HEK293 (cell line): Measurements from ENCODE around the gene LY6G5B.
A peak's percentile ranks its signal among the peaks of the same experiment; 100 is the strongest.

ENCODE experiments used
- GFI1B ChIP-seq: fragments of 450-650 bp; formaldehyde crosslinking; IDR thresholded peaks from 2 replicates; pipeline ENCODE4 v1.5.1; 2016; ENCODE audit warnings: missing biosample characterization, missing genetic modification characterization
- GLIS2 ChIP-seq: fragments of 450-650 bp; formaldehyde crosslinking; IDR thresholded peaks from 2 replicates; pipeline ENCODE4 v1.5.1; 2016; ENCODE audit warnings: missing biosample characterization, missing genetic modification characterization
- HOXA7 ChIP-seq: sonication (generic); formaldehyde crosslinking; IDR thresholded peaks from 2 replicates; pipeline ENCODE4 v1.8.1; 2022; ENCODE audit warnings: missing genetic modification reagents, borderline replicate concordance
- INSM2 ChIP-seq: fragments of 450-650 bp; formaldehyde crosslinking; IDR thresholded peaks from 2 replicates; pipeline ENCODE4 v1.5.1; 2016; ENCODE audit warnings: missing biosample characterization, missing genetic modification characterization
- KLF16 ChIP-seq: fragments of 450-650 bp; formaldehyde crosslinking; IDR thresholded peaks from 2 replicates; pipeline ENCODE4 v1.5.1; 2017; ENCODE audit warnings: missing biosample characterization, missing genetic modification characterization
- KLF7 ChIP-seq: fragments of 450-650 bp; formaldehyde crosslinking; IDR thresholded peaks from 2 replicates; pipeline ENCODE4 v1.5.1; 2016; ENCODE audit warnings: missing biosample characterization, missing genetic modification characterization, borderline replicate concordance
- PBX3 ChIP-seq: sonication (generic); formaldehyde crosslinking; IDR thresholded peaks from 2 replicates; pipeline ENCODE4 v1.8.1; 2022; ENCODE audit warnings: mild to moderate bottlenecking, moderate library complexity, missing genetic modification reagents
- SALL2 ChIP-seq: fragments of 450-650 bp; formaldehyde crosslinking; IDR thresholded peaks from 2 replicates; pipeline ENCODE4 v1.5.0; 2017; ENCODE audit warnings: missing biosample characterization, mild to moderate bottlenecking, missing genetic modification characterization, borderline replicate concordance
- YY1 ChIP-seq: fragments of 450-650 bp; formaldehyde crosslinking; IDR thresholded peaks from 2 replicates; pipeline ENCODE4 v1.5.1; 2018; ENCODE audit warnings: missing biosample characterization, missing genetic modification characterization
- ZBTB11 ChIP-seq: fragments of 450-650 bp; formaldehyde crosslinking; conservative IDR thresholded peaks from 2 replicates; pipeline ENCODE4 v1.5.1; 2016; ENCODE audit warnings: low read depth, missing biosample characterization, missing genetic modification characterization
- ZBTB17 ChIP-seq: fragments of 450-650 bp; formaldehyde crosslinking; IDR thresholded peaks from 2 replicates; pipeline ENCODE4 v1.5.1; 2016; ENCODE audit warnings: missing biosample characterization, missing genetic modification characterization
- ZFP3 ChIP-seq: fragments of 450-650 bp; formaldehyde crosslinking; IDR thresholded peaks from 2 replicates; pipeline ENCODE4 v1.5.1; 2016; ENCODE audit warnings: low read depth, missing biosample characterization, missing genetic modification characterization
- ZIC2 ChIP-seq: fragments of 450-650 bp; formaldehyde crosslinking; IDR thresholded peaks from 2 replicates; pipeline ENCODE4 v1.5.1; 2016; ENCODE audit warnings: missing biosample characterization, missing genetic modification characterization
- ZNF148 ChIP-seq: fragments of 450-650 bp; formaldehyde crosslinking; IDR thresholded peaks from 2 replicates; pipeline ENCODE4 v1.5.0; 2017; ENCODE audit warnings: missing biosample characterization, missing genetic modification characterization, borderline replicate concordance
- ZNF16 ChIP-seq: fragments of 450-650 bp; formaldehyde crosslinking; IDR thresholded peaks from 2 replicates; pipeline ENCODE4 v1.5.1; 2016; ENCODE audit warnings: low read depth, missing biosample characterization, missing genetic modification characterization
- ZNF449 ChIP-seq: fragments of 450-650 bp; formaldehyde crosslinking; IDR thresholded peaks from 2 replicates; pipeline ENCODE4 v1.5.1; 2017; ENCODE audit warnings: missing biosample characterization, mild to moderate bottlenecking, missing genetic modification characterization, moderate library complexity
- ZNF473 ChIP-seq: fragments of 450-650 bp; formaldehyde crosslinking; IDR thresholded peaks from 2 replicates; pipeline ENCODE4 v1.5.1; 2017; ENCODE audit warnings: missing biosample characterization, missing genetic modification characterization
- ZNF518A ChIP-seq: fragments of 450-650 bp; formaldehyde crosslinking; conservative IDR thresholded peaks from 2 replicates; pipeline ENCODE4 v1.5.1; 2016; ENCODE audit warnings: low read depth, missing biosample characterization, missing genetic modification characterization
- ZNF530 ChIP-seq: fragments of 450-650 bp; formaldehyde crosslinking; IDR thresholded peaks from 2 replicates; pipeline ENCODE4 v1.5.1; 2016; ENCODE audit warnings: low read depth, missing biosample characterization, missing genetic modification characterization
- ZNF629 ChIP-seq: fragments of 450-650 bp; formaldehyde crosslinking; IDR thresholded peaks from 2 replicates; pipeline ENCODE4 v1.5.1; 2017; ENCODE audit warnings: missing biosample characterization, missing genetic modification characterization
- ZNF677 ChIP-seq: fragments of 450-650 bp; IDR thresholded peaks from 2 replicates; pipeline ENCODE4 v1.5.0; 2018; ENCODE audit warnings: missing biosample characterization, mild to moderate bottlenecking, missing genetic modification characterization, moderate library complexity

LY6G5B gene

GRCh38 chr6:31702819-31703716, 33.3 kb downstream of the LY6G5B start, which contains the start of gene ABHD16A (continued):
- no peak for TF ChIP-seq ZNF16 (tag by site-specific recombination)
- peak; percentile 96 for TF ChIP-seq ZBTB17 (tag by site-specific recombination)
- TF ChIP-seq ZNF530 = no peak
- TF ChIP-seq YY1 = peak; percentile 65
- 0 out of 2 replicates have a peak, but pooled peaks have one; percentile 33 for TF ChIP-seq GLIS2 (tag by site-specific recombination)
- TF ChIP-seq ZIC2 (tag by site-specific recombination) = no peak
- no peak for TF ChIP-seq HOXA7 (CRISPR knock-in tag)
- TF ChIP-seq PBX3 (CRISPR knock-in tag) = no peak
- TF ChIP-seq ZNF518A = peak; percentile 45; the same call in 1 of the 2 replicates
- TF ChIP-seq KLF16 (tag by site-specific recombination) = peak; percentile 58; the same call in 1 of the 2 replicates
- peak; percentile 33 for TF ChIP-seq ZBTB11 (tag by site-specific recombination)
- TF ChIP-seq INSM2 = peak; percentile 30; the same call in 1 of the 2 replicates
- no peak for TF ChIP-seq KLF7 (tag by site-specific recombination)
- no peak for TF ChIP-seq ZNF148 (tag by site-specific recombination)
- TF ChIP-seq ZFP3 = no peak
- no peak for TF ChIP-seq ZNF449 (tag by site-specific recombination)
- TF ChIP-seq GFI1B (tag by site-specific recombination) = no peak
- no peak for TF ChIP-seq SALL2 (tag by site-specific recombination)
- no peak for TF ChIP-seq ZNF473 (tag by site-specific recombination)
- no peak for TF ChIP-seq ZNF677 (tag by site-specific recombination)
- peak; percentile 97 for TF ChIP-seq ZNF629 (tag by site-specific recombination)
